GM12892 (cell line): ENCODE measurements around the gene QSER1.

Experiments
- POLR2A ChIP-seq: IDR thresholded peaks from 2 replicates; pipeline ENCODE4 v1.6.1; 2011; ENCODE audit warnings: low read depth, low read length, control low read depth
- TAF1 ChIP-seq: IDR thresholded peaks from 2 replicates; pipeline ENCODE4 v1.6.1; 2011; ENCODE audit warnings: low read depth, mild to moderate bottlenecking, control low read depth, low read length, borderline replicate concordance

DNA sequence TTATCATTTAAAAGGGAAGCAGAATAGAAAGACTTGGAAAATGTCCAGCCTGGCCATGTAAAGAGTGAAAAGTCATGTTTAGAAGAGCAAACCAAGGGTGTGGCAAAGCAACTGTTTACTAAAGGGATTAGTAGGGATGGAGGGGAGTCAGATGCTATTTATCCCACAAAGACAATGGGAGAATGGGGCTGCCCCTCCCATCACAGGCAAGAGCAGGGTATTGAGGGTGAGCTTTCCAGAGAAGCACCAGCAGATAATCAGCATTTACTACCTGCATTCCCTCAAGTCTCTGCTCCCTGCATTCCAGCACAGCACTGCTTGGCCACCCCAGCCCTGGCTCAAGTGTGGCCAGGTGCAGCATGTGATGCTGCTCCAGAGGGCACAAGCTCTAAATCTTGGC lies 18.5 kb upstream of the QSER1 start:
- no peak for TF ChIP-seq POLR2A
- TF ChIP-seq TAF1, result no peak
